ENCODE data around the gene HTRA1. TPM values are rescaled to one million over a fixed set of nuclear protein-coding genes. Genes with fewer than 3 reads are reported as not detected.

HTRA1 gene
- total and polyA plus RNA-seq, 10 of the 15 experiments (the other 5 are each of a cell fraction or from before 2014, with no cell fraction given) = 0.13 TPM; not detected in 9

DNA sequence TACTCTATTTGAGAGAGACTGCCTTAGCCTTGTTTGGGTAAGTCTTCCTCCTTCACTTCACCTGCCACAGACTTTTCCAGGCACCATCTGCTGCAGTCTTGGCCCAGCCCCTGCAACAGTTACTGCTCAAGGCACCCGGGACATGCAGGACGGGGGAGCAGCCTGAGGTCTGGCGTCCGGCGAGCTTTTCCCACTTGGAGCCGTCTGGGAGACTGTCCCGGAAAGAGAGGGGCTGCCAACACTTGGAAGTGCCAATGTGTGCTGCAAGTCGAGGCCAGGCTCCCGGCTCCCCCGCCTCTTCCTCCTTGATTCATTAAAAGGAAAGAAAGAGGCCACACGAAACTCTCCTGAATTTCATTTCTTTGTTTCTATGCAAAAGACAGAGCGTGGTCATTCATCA, 13.7 kb downstream of the HTRA1 start (continued):
- TF ChIP-seq HDGF (IDR thresholded peaks at IDR 0.05) (no peak), FOXM1 (IDR thresholded peaks at IDR 0.05; ENCODE audit: low read depth, low read length) (no peak)

DNA sequence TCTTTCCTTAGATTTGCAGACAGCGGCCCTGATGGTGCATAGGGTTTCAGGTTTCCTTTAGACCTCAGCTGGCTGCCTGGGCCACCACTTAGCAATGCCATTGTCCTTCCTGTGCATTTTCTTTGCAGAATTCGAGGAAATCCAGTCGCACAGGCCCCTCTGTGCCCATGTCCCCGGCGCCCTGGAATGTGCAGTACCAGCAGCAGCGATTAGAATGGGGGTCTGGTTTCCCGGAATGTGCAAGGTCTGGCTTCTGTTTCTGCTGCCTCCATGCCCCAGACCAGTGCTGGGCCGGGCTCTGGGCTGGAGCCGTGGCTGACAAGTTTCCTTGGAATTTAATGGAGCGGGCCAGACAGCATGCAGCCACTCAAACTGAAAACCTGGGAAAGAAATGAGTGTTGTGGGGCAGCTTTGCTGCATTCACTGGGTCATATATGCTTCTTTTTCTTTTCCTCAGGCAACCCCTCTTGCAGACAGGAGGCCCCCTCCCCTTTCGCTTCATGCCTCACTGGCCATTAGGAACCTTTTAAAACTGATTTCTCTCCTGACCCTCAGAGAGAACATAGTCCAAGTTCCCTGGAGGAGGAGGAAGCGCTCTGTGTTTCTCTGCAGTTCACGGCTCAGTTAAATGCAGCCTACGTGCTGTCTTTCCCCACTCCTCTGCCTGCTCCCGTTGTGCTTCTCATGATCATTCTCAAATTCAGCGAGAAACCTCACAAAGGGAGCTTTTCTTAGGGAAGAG, 14.4 kb downstream of the HTRA1 start:
- FAIRE-seq = no peak
- H3K79me2 ChIP-seq (ENCODE audit: control insufficient read depth, insufficient read depth, low read length) = no peaks in the 10 kb centered on the region
- peaks cover 0 to 2% of the 10 kb centered on the region in 2 experiments; a peak in 2 of 4 replicates for H3K27me3 ChIP-seq (replicated peaks in 1 of 2; ENCODE audit: control insufficient read depth in 2 of 2, insufficient read depth in 2 of 2, low read length in 1 of 2)
- H3K27ac ChIP-seq (ENCODE audit: control insufficient read depth, insufficient read depth) = no peak overlapping the region
- no peak for ATAC-seq
- no peak overlapping the region for H3K4me3 ChIP-seq
- no peaks in the 10 kb centered on the region for H4K20me1 ChIP-seq (ENCODE audit: control insufficient read depth, insufficient read depth)
- H3K9me3 ChIP-seq (replicated peaks; ENCODE audit: control insufficient read depth, insufficient read depth, low read length) = no peaks in the 10 kb centered on the region
- no TSS peak for BruUV-seq (replicated peaks)
- intact Hi-C loops (cut with micrococcal nuclease; ENCODE audit: unreplicated experiment) (no loop called here), in situ Hi-C loops (cut with MboI) (no loop called here)
- no peak overlapping the region for H3K4me2 ChIP-seq (ENCODE audit: control insufficient read depth, insufficient read depth)
- 42% methylated on average over 16 of the region's 16 CpGs for WGBS (ENCODE audit: insufficient coverage, insufficient replicate concordance, low lambda C conversion rate, missing lambda C conversion rate)
- no peaks in the 10 kb centered on the region for H3K4me1 ChIP-seq (ENCODE audit: control insufficient read depth, insufficient read depth, low read length)
- no peak overlapping the region for H2AFZ ChIP-seq (ENCODE audit: control insufficient read depth, low read depth, low read length)
- ChIA-PET RAD21 (ENCODE audit: unreplicated experiment) (no interaction called here), POLR2A (no interaction called here), SMC1A (ENCODE audit: uncharacterized antibody, unreplicated experiment) (no interaction called here), CTCF (interaction anchor here (0.8 kb wide), 1 partner anchor 230 kb away, joined by 3 read pairs; no protein-coding TSS in a partner anchor)
- H3K36me3 ChIP-seq (ENCODE audit: control insufficient read depth in 2 of 2, insufficient read depth in 2 of 2, low read length in 1 of 2) = no peaks in the 10 kb centered on the region
- DNase-seq (ENCODE audit: low read depth, low spot score) = no peak
- H3K9ac ChIP-seq (ENCODE audit: control insufficient read depth, insufficient read depth, low read length) = no peak overlapping the region
- TF ChIP-seq MYB (IDR thresholded peaks at IDR 0.05; ENCODE audit: borderline replicate concordance, low read depth, low read length) = no peak
- TF ChIP-seq RELA (IDR thresholded peaks at IDR 0.05; ENCODE audit: borderline replicate concordance, partially characterized antibody) = no peak
- TF ChIP-seq, protein P1, sequence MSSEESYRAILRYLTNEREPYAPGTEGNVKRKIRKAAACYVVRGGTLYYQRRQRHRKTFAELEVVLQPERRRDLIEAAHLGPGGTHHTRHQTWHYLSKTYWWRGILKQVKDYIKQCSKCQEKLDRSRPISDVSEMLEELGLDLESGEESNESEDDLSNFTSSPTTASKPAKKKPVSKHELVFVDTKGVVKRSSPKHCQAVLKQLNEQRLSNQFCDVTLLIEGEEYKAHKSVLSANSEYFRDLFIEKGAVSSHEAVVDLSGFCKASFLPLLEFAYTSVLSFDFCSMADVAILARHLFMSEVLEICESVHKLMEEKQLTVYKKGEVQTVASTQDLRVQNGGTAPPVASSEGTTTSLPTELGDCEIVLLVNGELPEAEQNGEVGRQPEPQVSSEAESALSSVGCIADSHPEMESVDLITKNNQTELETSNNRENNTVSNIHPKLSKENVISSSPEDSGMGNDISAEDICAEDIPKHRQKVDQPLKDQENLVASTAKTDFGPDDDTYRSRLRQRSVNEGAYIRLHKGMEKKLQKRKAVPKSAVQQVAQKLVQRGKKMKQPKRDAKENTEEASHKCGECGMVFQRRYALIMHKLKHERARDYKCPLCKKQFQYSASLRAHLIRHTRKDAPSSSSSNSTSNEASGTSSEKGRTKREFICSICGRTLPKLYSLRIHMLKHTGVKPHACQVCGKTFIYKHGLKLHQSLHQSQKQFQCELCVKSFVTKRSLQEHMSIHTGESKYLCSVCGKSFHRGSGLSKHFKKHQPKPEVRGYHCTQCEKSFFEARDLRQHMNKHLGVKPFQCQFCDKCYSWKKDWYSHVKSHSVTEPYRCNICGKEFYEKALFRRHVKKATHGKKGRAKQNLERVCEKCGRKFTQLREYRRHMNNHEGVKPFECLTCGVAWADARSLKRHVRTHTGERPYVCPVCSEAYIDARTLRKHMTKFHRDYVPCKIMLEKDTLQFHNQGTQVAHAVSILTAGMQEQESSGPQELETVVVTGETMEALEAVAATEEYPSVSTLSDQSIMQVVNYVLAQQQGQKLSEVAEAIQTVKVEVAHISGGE (CRISPR knock-in tag; IDR thresholded peaks at IDR 0.05) = no peak
- TF ChIP-seq BRCA1 (IDR thresholded peaks at IDR 0.05; ENCODE audit: low read depth, low read length) = no peak
- no peak for TF ChIP-seq FOXK2 (IDR thresholded peaks at IDR 0.05)
- TF ChIP-seq PAX5 (IDR thresholded peaks at IDR 0.05; ENCODE audit: borderline replicate concordance, low read depth, low read length) = no peak
- no peak for TF ChIP-seq SREBF2 (IDR thresholded peaks at IDR 0.05; ENCODE audit: low read length)
- TF ChIP-seq, protein P2, sequence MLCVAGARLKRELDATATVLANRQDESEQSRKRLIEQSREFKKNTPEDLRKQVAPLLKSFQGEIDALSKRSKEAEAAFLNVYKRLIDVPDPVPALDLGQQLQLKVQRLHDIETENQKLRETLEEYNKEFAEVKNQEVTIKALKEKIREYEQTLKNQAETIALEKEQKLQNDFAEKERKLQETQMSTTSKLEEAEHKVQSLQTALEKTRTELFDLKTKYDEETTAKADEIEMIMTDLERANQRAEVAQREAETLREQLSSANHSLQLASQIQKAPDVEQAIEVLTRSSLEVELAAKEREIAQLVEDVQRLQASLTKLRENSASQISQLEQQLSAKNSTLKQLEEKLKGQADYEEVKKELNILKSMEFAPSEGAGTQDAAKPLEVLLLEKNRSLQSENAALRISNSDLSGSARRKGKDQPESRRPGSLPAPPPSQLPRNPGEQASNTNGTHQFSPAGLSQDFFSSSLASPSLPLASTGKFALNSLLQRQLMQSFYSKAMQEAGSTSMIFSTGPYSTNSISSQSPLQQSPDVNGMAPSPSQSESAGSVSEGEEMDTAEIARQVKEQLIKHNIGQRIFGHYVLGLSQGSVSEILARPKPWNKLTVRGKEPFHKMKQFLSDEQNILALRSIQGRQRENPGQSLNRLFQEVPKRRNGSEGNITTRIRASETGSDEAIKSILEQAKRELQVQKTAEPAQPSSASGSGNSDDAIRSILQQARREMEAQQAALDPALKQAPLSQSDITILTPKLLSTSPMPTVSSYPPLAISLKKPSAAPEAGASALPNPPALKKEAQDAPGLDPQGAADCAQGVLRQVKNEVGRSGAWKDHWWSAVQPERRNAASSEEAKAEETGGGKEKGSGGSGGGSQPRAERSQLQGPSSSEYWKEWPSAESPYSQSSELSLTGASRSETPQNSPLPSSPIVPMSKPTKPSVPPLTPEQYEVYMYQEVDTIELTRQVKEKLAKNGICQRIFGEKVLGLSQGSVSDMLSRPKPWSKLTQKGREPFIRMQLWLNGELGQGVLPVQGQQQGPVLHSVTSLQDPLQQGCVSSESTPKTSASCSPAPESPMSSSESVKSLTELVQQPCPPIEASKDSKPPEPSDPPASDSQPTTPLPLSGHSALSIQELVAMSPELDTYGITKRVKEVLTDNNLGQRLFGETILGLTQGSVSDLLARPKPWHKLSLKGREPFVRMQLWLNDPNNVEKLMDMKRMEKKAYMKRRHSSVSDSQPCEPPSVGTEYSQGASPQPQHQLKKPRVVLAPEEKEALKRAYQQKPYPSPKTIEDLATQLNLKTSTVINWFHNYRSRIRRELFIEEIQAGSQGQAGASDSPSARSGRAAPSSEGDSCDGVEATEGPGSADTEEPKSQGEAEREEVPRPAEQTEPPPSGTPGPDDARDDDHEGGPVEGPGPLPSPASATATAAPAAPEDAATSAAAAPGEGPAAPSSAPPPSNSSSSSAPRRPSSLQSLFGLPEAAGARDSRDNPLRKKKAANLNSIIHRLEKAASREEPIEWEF (IDR thresholded peaks at IDR 0.05; ENCODE audit: insufficient replicate concordance, low read depth, low read length) = no peak
- TF ChIP-seq IRF4 (IDR thresholded peaks at IDR 0.05; ENCODE audit: low read depth, low read length) = no peak
- no peak for TF ChIP-seq NFXL1 (IDR thresholded peaks at IDR 0.05; ENCODE audit: borderline replicate concordance)
- TF ChIP-seq, protein P3, sequence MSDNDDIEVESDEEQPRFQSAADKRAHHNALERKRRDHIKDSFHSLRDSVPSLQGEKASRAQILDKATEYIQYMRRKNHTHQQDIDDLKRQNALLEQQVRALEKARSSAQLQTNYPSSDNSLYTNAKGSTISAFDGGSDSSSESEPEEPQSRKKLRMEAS (IDR thresholded peaks at IDR 0.05; ENCODE audit: low read depth, low read length) = no peak
- no peak for TF ChIP-seq HDAC6 (IDR thresholded peaks at IDR 0.05; ENCODE audit: unreplicated experiment)

Data from GM12878 (cell line).